HUDEP-2 (cell line): ENCODE results near the gene GFRA4.

Experiments used
- DNase-seq, 76 experiments: peaks; one replicate each; lab custom pipeline; 2025; ENCODE audit not compliant: unreplicated experiment in 76 of 76; lab: John Stamatoyannopoulos, UW

GFRA4 gene

GRCh38 chr20:3674995-3675900, 12.0 kb upstream of the GFRA4 start:
- DNase-seq: no peak

- no peak for DNase-seq
These were observed 11.2 kb upstream of the GFRA4 start for GRCh38 chr20:3674447-3674846.

- no peak for DNase-seq
These were observed 10.2 kb upstream of the GFRA4 start for GRCh38 chr20:3673221-3674070.

- DNase-seq: no peak
These were observed 9.5 kb upstream of the GFRA4 start for GRCh38 chr20:3672547-3673171.

GRCh38 chr20:3671986-3672546, 8.9 kb upstream of the GFRA4 start:
- DNase-seq: no peak

- no peak for DNase-seq
These were observed 7.7 kb upstream of the GFRA4 start for GRCh38 chr20:3670945-3671344.

- no peak for DNase-seq
These were observed 7.3 kb upstream of the GFRA4 start for GRCh38 chr20:3670511-3670910.

- no peak for DNase-seq
These were observed 6.6 kb upstream of the GFRA4 start for GRCh38 chr20:3669710-3670367.

GRCh38 chr20:3667434-3668037, 4.3 kb upstream of the GFRA4 start:
- no peak for DNase-seq

- DNase-seq: no peak
These were observed 659 bp upstream of the GFRA4 start for GRCh38 chr20:3663858-3664257.

- no peak for DNase-seq
These were observed 1.2 kb downstream of the GFRA4 start for GRCh38 chr20:3661814-3662665.

GRCh38 chr20:3661060-3661813, 2.0 kb downstream of the GFRA4 start:
- DNase-seq: no peak

- DNase-seq: no peak
These were observed 2.7 kb downstream of the GFRA4 start for GRCh38 chr20:3660262-3661059.

GRCh38 chr20:3659492-3660261, 3.5 kb downstream of the GFRA4 start:
- no peak for DNase-seq

GRCh38 chr20:3658716-3659491, 4.3 kb downstream of the GFRA4 start:
- no peak for DNase-seq
